NCI-H69 (cell line): ENCODE results near the gene NELL1.
A peak's percentile ranks its signal among the peaks of the same experiment; 100 is the strongest.

Experiments used
- DNase-seq: peaks from one replicate; lab custom pipeline; 2025; lab: John Stamatoyannopoulos, UW

NELL1 gene

DNA sequence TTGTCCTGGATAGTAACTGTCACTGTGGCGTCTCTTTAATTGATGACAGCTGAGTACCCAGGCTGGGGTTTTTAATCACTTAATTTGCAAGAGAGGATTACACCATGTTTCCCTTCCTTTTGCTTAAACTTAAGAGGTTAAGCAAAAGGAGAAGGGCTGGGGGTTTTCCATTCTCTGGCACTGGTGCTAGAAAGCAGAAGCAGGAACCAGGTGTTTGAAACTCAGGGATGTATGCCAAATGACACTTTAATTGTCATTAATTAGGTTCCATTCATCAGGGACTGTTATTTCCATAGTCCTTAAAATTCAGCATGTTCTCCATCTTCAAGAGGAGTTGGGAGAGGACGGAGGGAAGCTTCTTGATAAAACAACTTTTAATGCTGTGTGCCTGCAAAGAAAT is 746.2 kb downstream of the NELL1 start:
- DNase-seq, result peak; percentile 97

GRCh38 chr11:21421711-21422329 is 752.4 kb downstream of the NELL1 start:
- DNase-seq, result no peak

- DNase-seq, result peak; percentile 94
Observed at GRCh38 chr11:21426931-21427330, 757.5 kb downstream of the NELL1 start.

DNA sequence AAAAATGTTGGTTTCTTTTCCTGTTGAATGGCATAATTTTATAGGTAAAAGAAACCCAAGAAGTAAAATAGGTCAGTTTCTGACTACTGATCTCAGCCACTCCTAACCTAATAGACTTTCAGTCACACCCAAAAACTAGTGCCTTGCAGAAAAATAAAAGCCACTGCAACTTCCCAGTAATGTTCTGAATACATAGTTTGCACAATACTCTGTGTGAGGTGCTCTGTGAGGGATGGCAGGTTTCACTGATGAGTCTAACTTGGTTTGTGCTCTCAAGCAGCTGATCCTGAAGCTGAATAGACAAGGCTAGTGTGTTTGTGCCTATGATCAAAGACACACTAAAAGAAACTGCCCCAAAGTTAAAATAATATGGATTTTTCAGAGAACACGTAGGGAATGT is 758.3 kb downstream of the NELL1 start:
- DNase-seq, result peak; percentile 59

DNA sequence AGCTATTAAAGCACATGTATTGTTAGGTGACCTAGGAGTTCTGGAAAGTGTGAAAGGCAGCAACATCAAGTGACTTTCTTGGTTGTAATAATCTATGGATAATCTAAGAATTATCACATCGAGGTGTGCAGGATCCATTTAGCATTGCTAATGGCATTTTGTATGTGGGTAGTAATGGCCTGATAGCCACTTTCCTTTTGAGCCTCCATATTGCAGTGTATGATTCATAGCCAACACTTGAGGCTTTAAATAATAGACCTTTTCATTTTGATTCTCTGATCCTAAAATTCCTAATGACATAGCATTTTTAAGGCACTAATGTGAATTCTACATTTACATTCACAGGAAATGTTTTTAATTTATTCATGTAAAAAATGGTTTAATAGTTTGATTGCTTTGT is 759.4 kb downstream of the NELL1 start:
- peak; percentile 68 for DNase-seq

DNA sequence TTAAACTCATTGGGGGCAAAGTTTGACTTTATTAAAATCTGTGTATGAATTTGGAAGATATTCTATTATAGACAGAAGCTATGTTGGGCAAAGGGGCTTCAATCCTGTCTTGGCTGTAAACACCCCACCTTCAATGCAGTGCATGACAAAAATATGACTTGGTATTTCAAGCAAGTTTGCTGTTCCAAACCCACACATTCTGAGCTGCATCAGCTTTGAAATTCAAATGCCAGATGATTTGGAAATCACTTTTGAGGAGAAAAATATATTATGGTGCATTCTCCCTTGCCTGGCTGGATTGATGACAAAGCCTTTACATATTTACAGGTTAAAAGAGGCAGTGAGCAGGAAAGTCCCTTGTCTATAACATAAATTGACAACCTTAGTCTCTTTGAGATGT is 760.0 kb downstream of the NELL1 start:
- DNase-seq, result no peak

DNA sequence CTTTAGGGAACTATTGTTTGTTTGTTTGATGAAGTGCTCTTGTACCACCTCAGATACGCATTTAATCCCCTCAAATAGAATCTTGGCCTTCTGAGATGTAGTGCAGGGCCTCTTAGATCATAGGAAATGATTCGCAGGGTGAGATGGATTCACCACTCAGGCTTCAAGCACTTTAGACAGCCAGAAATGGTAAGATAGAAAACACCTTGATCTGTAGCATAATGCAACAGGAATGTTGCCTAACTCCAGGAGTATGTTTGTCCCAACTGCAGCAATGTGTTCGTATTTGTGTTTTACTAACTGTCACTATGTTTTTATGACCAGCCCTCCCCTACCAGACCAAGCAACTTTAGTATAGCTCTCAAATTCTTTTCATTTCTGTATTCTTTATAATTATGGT is 761.2 kb downstream of the NELL1 start:
- no peak for DNase-seq

GRCh38 chr11:21446939-21447590 is 777.7 kb downstream of the NELL1 start:
- DNase-seq, result no peak

DNA sequence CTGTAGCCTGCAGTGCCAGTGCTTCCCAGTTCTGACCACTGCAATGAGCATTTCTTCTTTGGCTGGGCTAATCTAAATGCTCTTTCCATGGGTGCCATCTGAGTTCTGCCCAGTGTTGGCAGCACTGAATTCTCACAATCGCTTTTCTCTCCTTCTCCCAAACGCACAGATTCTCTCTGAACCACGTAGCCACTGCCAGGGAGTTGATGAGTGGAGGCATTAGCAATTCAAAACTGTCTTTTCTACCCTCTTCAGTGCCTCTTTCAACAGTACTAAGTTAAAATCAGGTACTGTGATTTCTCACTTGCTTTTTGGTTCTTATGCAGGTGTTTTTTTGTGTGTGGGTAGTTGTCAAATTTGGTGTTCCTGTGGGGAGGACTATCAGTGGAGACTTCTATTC is 778.5 kb downstream of the NELL1 start:
- no peak for DNase-seq

DNA sequence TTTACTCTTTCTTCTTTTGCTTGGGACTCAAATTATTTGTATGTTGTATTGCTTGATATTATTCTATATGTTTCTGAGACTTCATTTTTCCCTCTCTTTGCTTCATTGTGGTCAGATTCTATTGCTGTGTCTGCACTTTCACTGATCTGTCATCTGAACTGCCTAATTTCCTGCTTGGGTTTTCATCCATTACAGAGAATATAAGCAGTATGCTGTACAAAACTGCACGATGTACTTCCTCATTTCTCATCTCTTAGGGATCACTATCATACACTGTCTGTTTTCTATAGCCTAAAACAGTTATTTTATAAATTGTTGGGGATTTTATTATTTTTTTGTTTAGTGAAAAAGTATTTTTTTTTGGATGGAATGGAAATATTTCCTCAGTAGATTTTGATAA is 786.8 kb downstream of the NELL1 start:
- no peak for DNase-seq

- DNase-seq, result no peak
Observed at GRCh38 chr11:21460082-21460481, 790.7 kb downstream of the NELL1 start.

GRCh38 chr11:21461701-21462100 is 792.3 kb downstream of the NELL1 start:
- no peak for DNase-seq

- DNase-seq, result no peak
Observed at GRCh38 chr11:21464601-21465193, 795.3 kb downstream of the NELL1 start.

DNA sequence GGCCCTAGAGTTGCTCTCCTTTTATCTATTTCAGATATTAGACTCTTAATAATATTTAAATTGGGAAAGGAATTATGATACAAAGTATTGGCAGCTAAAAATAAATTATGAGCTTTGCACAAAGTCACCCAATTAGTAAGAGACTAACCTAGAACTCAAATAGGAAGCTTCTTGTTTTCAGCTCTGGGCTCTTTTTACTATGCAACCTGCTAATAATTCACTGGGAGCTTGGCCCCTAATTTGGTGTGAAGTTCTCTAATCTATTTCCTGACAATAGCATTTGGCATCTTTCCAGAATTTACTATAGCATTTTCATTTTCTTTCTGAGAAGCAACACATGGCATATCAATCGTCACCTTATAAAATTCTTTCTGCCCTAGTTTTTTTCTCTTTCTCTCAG is 795.8 kb downstream of the NELL1 start:
- peak; percentile 42 for DNase-seq

- DNase-seq, result no peak
Observed at GRCh38 chr11:21465920-21466319, 796.5 kb downstream of the NELL1 start.

- DNase-seq, result no peak
Observed at GRCh38 chr11:21470521-21470920, 801.1 kb downstream of the NELL1 start.

DNA sequence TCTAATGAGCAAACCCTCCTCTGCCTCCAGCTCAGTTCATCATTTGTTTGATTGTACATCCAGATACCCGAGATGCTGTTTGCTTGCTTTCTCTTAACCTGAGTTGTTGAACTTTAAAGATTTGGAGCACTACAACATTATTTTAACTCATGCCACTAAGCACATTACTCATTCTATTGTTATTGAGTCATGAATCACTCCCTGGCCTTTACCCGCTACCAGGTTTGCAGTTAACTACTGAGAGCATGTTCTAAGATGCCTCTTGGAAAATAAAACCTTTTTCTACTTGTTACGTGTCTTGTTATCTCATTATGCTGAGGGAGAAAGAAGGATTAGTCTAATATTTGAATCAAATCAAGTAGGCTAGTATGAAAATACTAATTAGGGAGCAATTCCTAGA is 802.9 kb downstream of the NELL1 start:
- DNase-seq, result peak; percentile 40

- no peak for DNase-seq
Observed at GRCh38 chr11:21474529-21474928, 805.1 kb downstream of the NELL1 start.

GRCh38 chr11:21475276-21475675 is 805.9 kb downstream of the NELL1 start:
- DNase-seq, result peak; percentile 37

- DNase-seq, result no peak
Observed at GRCh38 chr11:21476588-21476987, 807.2 kb downstream of the NELL1 start.

DNA sequence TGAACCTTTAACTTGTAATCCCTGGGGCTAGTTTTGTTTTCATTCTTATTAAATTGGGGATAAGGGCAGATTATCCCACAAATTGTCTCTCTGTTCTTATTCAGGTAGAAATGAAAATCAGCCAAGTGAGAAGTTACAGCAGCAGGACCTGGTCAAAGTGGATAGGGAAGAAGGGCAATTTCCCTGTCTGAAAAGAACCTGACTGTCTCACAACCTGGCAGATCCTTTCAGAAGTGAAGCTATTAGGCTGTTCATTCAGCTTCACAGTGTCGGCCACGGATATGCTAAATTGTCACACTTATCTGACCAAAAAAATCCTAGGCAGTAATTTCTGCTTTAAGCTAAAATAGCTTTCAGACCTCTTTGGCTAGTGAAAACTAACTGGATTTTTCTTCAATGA is 810.9 kb downstream of the NELL1 start:
- DNase-seq, result peak; percentile 46

DNA sequence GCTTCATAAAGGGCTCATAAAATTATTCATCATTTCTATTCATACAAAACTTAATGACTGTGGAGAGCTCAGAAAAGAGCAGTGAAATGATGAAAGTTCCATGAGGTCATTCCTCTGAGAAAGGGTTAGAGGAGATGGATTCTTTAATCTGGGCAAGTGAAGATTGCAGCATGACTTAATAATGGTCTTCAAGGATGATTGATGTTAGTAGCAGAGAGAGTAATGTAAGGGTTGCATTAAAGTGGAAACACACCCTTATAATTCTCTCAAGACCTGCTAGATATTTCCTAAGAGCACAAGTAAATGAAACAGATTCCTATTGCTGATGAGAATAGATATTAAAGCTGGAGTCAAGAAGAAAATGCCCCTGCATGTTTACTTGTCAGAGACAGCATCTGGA is 811.9 kb downstream of the NELL1 start:
- DNase-seq, result peak; percentile 93

DNA sequence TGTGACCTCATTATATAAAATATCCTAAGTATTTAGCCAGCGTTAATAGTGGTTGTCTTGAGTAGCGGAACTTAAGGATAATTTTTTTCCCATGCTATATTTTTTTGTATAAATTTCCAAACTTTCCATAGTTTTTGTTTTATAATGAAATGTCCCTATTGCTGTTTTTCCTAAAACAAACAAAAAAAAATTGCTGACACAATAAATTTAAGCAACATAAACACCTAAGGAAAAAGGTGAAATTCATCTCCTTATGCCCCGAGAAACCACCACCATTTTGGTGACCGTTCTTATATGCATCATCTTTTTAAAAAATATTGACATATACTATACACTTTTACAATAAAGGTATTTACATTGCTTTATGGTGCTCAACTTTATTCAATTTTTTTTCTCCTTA is 814.7 kb downstream of the NELL1 start:
- DNase-seq, result no peak

DNA sequence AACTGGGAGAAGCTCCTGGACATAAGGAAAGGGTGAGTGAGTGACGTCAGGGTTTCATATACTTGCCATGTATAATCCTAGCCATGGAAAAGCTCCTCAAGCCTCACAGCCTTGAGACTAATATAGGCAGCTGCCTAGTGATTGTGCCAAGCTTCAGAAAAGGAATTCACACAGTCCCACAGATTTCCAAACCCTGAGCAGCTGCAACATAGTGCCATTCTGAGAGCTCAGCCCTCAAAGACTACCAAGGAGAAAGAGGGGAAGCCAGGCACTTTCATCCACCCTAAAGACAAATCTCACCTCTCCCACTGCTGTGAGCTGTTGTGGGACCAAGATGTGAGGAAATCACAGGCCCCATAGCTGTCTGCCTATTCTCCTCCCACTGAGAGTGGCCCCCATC is 815.6 kb downstream of the NELL1 start:
- DNase-seq, result no peak
